HEK293 (cell line): Measurements from ENCODE around the gene CYREN.
A peak's percentile ranks its signal among the peaks of the same experiment; 100 is the strongest.

ENCODE experiments used
- CTCF ChIA-PET: fragments of 350-600 bp; formaldehyde crosslinking; extraction: SDS; loops from one replicate; lab custom pipeline; 2021; ENCODE audit warnings: antibody characterized with exemption; lab: Yijun Ruan, JAX
- POLR2A ChIA-PET: fragments of 300-600 bp; formaldehyde crosslinking; extraction: SDS; loops from one replicate; lab custom pipeline; 2020; ENCODE audit warnings: antibody characterized with exemption, inconsistent platforms; lab: Yijun Ruan, JAX
- H3K27ac ChIP-seq: fragments of 200-500 bp; sonication (Bioruptor generic); 2 replicates; pipeline ENCODE4 v1.5.1; 2014; ENCODE audit warnings: low read depth, low read length, control low read depth, inconsistent platforms; ENCODE audit errors: extremely low read depth
- H3K36me3 ChIP-seq, 2 experiments: fragments of 200-500 bp in 1 of 2; sonication (Bioruptor generic) in 1 of 2; 1 replicate in 1 of 2; 2 replicates in 1 of 2; pipeline ENCODE4 v1.5.1; 2014 to 2017; ENCODE audit warnings: inconsistent platforms in 2 of 2, low read length in 2 of 2; ENCODE audit not compliant: control insufficient read depth in 2 of 2, insufficient read depth in 1 of 2
- H3K4me1 ChIP-seq: fragments of 200-500 bp; sonication (Bioruptor generic); 2 replicates; pipeline ENCODE4 v1.5.1; 2014; ENCODE audit warnings: mild to moderate bottlenecking, low read length, inconsistent platforms; ENCODE audit not compliant: control insufficient read depth, insufficient read depth
- H3K4me3 ChIP-seq: 2 replicates; pipeline ENCODE4 v1.5.1; 2011; ENCODE audit warnings: low read depth, mild to moderate bottlenecking, control low read depth, low read length, moderate library complexity
- H3K9me3 ChIP-seq: fragments of 200-500 bp; sonication (Bioruptor generic); 2 replicates; pipeline ENCODE4 v1.5.1; 2014; ENCODE audit warnings: low read depth, low read length, inconsistent platforms; ENCODE audit not compliant: control insufficient read depth, insufficient read depth
- CTCF ChIP-seq: fragments of 450-650 bp; formaldehyde crosslinking; IDR thresholded peaks from 2 replicates; pipeline ENCODE4 v1.5.1; 2016; ENCODE audit warnings: missing biosample characterization, missing genetic modification characterization
- ELK4 ChIP-seq: IDR thresholded peaks from 2 replicates; pipeline ENCODE4 v1.6.1; 2011; ENCODE audit warnings: mild to moderate bottlenecking, low read depth, low read length, borderline replicate concordance
- GLIS1 ChIP-seq: fragments of 450-650 bp; formaldehyde crosslinking; IDR thresholded peaks from 2 replicates; pipeline ENCODE4 v1.5.1; 2016; ENCODE audit warnings: missing biosample characterization, missing genetic modification characterization
- KLF17 ChIP-seq: fragments of 450-650 bp; formaldehyde crosslinking; IDR thresholded peaks from 2 replicates; pipeline ENCODE4 v1.5.1; 2016; ENCODE audit warnings: missing biosample characterization, missing genetic modification characterization
- SCRT1 ChIP-seq: fragments of 450-650 bp; formaldehyde crosslinking; IDR thresholded peaks from 2 replicates; pipeline ENCODE4 v1.5.1; 2016; ENCODE audit warnings: missing biosample characterization, missing genetic modification characterization, borderline replicate concordance
- SP2 ChIP-seq: fragments of 450-650 bp; formaldehyde crosslinking; IDR thresholded peaks from 2 replicates; pipeline ENCODE4 v1.5.1; 2016; ENCODE audit warnings: missing biosample characterization, missing genetic modification characterization
- SP7 ChIP-seq: fragments of 450-650 bp; formaldehyde crosslinking; IDR thresholded peaks from 2 replicates; pipeline ENCODE4 v1.5.1; 2016; ENCODE audit warnings: missing biosample characterization, missing genetic modification characterization
- WT1 ChIP-seq: fragments of 450-650 bp; formaldehyde crosslinking; IDR thresholded peaks from 2 replicates; pipeline ENCODE4 v1.5.1; 2016; ENCODE audit warnings: missing biosample characterization, missing genetic modification characterization
- ZFHX2 ChIP-seq: fragments of 450-650 bp; formaldehyde crosslinking; conservative IDR thresholded peaks from 2 replicates; pipeline ENCODE4 v1.5.1; 2016; ENCODE audit warnings: missing biosample characterization, missing genetic modification characterization
- ZNF157 ChIP-seq: fragments of 450-650 bp; formaldehyde crosslinking; IDR thresholded peaks from 2 replicates; pipeline ENCODE4 v1.5.1; 2016; ENCODE audit warnings: missing biosample characterization, missing genetic modification characterization
- ZNF302 ChIP-seq: fragments of 450-650 bp; formaldehyde crosslinking; IDR thresholded peaks from 2 replicates; pipeline ENCODE4 v1.5.1; 2016; ENCODE audit warnings: missing biosample characterization, missing genetic modification characterization, low read depth
- ZNF341 ChIP-seq: fragments of 450-650 bp; formaldehyde crosslinking; IDR thresholded peaks from 2 replicates; pipeline ENCODE4; 2016; ENCODE audit warnings: low read depth, missing biosample characterization, missing genetic modification characterization
- ZNF398 ChIP-seq: fragments of 450-650 bp; formaldehyde crosslinking; IDR thresholded peaks from 2 replicates; pipeline ENCODE4 v1.5.1; 2017; ENCODE audit warnings: missing biosample characterization, missing genetic modification characterization
- ZNF449 ChIP-seq: fragments of 450-650 bp; formaldehyde crosslinking; IDR thresholded peaks from 2 replicates; pipeline ENCODE4 v1.5.1; 2017; ENCODE audit warnings: missing biosample characterization, mild to moderate bottlenecking, missing genetic modification characterization, moderate library complexity
- ZNF596 ChIP-seq: fragments of 450-650 bp; IDR thresholded peaks from 2 replicates; pipeline ENCODE4 v1.5.0; 2018; ENCODE audit warnings: missing biosample characterization, mild to moderate bottlenecking, missing genetic modification characterization, moderate library complexity

CYREN gene

GRCh38 chr7:135169141-135169963, 1.2 kb downstream of the CYREN start:
- POLR2A ChIA-PET = interaction anchor here (0.7 to 2.0 kb wide), 3 partner anchors 8 to 509 kb away, joined by 3 to 8 read pairs (median 4); no protein-coding TSS in a partner anchor
- Histone ChIP-seq H3K9me3 (no peaks in the 10 kb centered on the region), H3K4me3 (peak overlapping the region; percentile 83), H3K27ac (no peak overlapping the region; the same call in 1 of the 2 replicates), H3K36me3 (peaks cover 0 to 48% of the 10 kb centered on the region in 2 experiments; a peak in 1 of 3 replicates), H3K4me1 (no peaks in the 10 kb centered on the region)
- TF ChIP-seq ZNF302 (tag by site-specific recombination) (no peak), SP2 (tag by site-specific recombination) (no peak), GLIS1 (tag by site-specific recombination) (peak; percentile 46; the same call in 1 of the 2 replicates), SP7 (tag by site-specific recombination) (no peak), ZNF449 (peak; percentile 16; the same call in 1 of the 2 replicates), ZNF596 (tag by site-specific recombination) (no peak), KLF17 (tag by site-specific recombination) (no peak), SCRT1 (tag by site-specific recombination) (no peak), ZNF341 (tag by site-specific recombination) (no peak), CTCF (tag by site-specific recombination) (0 out of 2 replicates have a peak, but pooled peaks have one; percentile 33)
- CTCF ChIA-PET = interaction anchor here (0.6 to 2.5 kb wide), 7 partner anchors 8 to 489 kb away, joined by 3 to 11 read pairs (median 4); partner anchors contain the start of gene AGBL3

- no peak for TF ChIP-seq ZFHX2 (tag by site-specific recombination)
- no peak for TF ChIP-seq ZNF398 (tag by site-specific recombination)
- TF ChIP-seq ELK4 = no peak
- no peak for TF ChIP-seq ZNF157 (tag by site-specific recombination)
- TF ChIP-seq WT1 = no peak
- CTCF ChIA-PET = interaction anchor here (0.7 to 2.5 kb wide), 3 partner anchors 17 to 479 kb away, joined by 3 to 11 read pairs (median 10); partner anchors contain the start of gene AGBL3
- Histone ChIP-seq H3K27ac (no peak overlapping the region), H3K36me3 (peaks cover 0 to 52% of the 10 kb centered on the region in 2 experiments; a peak in 1 of 3 replicates), H3K4me1 (no peaks in the 10 kb centered on the region), H3K9me3 (no peaks in the 10 kb centered on the region), H3K4me3 (no peak overlapping the region)
- POLR2A ChIA-PET = interaction anchor here (0.7 kb wide), 1 partner anchor 508 kb away, joined by 4 read pairs; no protein-coding TSS in a partner anchor
Measured at GRCh38 chr7:135168489-135169140, 1.9 kb downstream of the CYREN start.
